Esophagus muscularis mucosa (tissue), 3 donors: ENCODE results near the gene TP73.

ENCODE experiments used
- POLR2AphosphoS5 ChIP-seq, 2 donors: sonication (generic); formaldehyde crosslinking; IDR thresholded peaks; one replicate each; pipeline ENCODE4 v1.6.1; 2017; ENCODE audit warnings: antibody characterized with exemption in 2 of 2
- TF ChIP-seq, protein P1 (sequence below), 3 experiments: fragments of 200-600 bp in 2 of 3; fragments of 450-650 bp in 1 of 3; sonication (generic) in 2 of 3; IDR thresholded peaks; one replicate each; pipeline ENCODE4 v1.5.1; 2017 to 2019; ENCODE audit warnings: antibody characterized with exemption in 3 of 3, mild to moderate bottlenecking in 2 of 3, moderate library complexity in 1 of 3

GRCh38 chr1:3608154-3608553 lies 44.2 kb upstream of the TP73 start:
- no peak for TF ChIP-seq POLR2AphosphoS5 (IDR thresholded peaks at IDR 0.05)
- TF ChIP-seq, protein P1, sequence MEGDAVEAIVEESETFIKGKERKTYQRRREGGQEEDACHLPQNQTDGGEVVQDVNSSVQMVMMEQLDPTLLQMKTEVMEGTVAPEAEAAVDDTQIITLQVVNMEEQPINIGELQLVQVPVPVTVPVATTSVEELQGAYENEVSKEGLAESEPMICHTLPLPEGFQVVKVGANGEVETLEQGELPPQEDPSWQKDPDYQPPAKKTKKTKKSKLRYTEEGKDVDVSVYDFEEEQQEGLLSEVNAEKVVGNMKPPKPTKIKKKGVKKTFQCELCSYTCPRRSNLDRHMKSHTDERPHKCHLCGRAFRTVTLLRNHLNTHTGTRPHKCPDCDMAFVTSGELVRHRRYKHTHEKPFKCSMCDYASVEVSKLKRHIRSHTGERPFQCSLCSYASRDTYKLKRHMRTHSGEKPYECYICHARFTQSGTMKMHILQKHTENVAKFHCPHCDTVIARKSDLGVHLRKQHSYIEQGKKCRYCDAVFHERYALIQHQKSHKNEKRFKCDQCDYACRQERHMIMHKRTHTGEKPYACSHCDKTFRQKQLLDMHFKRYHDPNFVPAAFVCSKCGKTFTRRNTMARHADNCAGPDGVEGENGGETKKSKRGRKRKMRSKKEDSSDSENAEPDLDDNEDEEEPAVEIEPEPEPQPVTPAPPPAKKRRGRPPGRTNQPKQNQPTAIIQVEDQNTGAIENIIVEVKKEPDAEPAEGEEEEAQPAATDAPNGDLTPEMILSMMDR (IDR thresholded peaks at IDR 0.05): no peak
